Measurements from ENCODE around the gene OPN3. TPM values are rescaled to one million over a fixed set of nuclear protein-coding genes. Genes with fewer than 3 reads are reported as not detected.
A peak's percentile ranks its signal among the peaks of the same experiment; 100 is the strongest.

Gene OPN3
- total and polyA plus RNA-seq, 4 donors = 10.2 to 18.5 (median 15.1) TPM

DNA sequence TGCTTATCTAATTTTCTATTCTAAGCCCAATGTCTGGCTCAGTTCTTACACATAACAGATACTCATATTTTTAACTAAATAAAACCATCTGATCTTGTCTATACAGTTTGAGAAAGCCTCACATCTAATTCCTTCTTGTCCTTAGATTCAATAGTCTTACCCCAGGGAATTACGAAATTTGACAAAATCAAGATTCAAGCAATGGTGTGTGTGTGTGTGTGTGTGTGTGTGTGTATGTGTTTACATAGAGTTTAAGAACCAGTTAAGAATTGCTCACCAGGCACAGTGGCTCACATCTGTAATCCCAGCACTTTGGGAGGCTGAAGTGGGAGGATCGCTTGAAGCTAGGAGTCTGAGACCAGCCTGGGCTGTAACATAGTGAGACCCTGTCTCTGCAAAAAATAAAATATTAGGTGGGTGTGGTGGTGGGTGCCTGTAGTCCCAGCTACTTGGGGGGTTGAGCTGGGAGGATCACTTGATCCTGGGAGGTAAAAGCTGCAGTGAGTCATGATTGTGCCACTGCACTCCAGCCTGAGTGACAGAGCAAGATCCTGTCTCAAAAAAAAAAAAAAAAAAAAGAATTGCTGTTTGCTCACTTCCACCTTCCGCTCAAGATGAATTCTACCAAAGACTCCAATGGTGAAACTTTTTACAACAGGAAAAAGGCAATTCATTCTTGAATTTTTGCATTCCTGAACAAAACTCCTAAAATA is 18.1 kb upstream of the OPN3 start:
- WGBS, 2 donors = 83 to 91% methylated on average over 3 of the region's 3 CpGs
- ATAC-seq (ENCODE audit: insufficient read depth, low FRiP score) = no peak

DNA sequence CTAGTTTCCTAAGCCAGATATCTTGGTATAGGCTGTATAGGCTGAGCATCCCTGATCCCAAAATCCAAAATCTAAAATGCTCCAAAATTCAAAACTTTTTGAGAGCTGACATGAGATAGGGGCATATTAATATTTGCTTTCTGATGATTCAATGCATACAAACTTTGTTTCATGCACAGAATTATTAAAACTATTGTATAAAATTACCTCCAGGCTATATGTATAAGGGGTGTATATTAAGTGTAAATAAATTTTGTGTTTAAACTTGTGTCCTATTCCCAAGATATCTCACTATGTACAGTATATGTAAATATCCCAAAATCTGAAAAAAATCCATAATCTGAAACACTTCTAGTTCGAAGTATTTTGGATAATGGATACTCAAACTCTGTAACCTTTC is 14.5 kb upstream of the OPN3 start:
- no peaks in the 10 kb centered on the region for H3K9me3 ChIP-seq (ENCODE audit: control insufficient read depth in 4 of 4, insufficient read depth in 3 of 4, low read length in 3 of 4)
- TF ChIP-seq, protein P1, sequence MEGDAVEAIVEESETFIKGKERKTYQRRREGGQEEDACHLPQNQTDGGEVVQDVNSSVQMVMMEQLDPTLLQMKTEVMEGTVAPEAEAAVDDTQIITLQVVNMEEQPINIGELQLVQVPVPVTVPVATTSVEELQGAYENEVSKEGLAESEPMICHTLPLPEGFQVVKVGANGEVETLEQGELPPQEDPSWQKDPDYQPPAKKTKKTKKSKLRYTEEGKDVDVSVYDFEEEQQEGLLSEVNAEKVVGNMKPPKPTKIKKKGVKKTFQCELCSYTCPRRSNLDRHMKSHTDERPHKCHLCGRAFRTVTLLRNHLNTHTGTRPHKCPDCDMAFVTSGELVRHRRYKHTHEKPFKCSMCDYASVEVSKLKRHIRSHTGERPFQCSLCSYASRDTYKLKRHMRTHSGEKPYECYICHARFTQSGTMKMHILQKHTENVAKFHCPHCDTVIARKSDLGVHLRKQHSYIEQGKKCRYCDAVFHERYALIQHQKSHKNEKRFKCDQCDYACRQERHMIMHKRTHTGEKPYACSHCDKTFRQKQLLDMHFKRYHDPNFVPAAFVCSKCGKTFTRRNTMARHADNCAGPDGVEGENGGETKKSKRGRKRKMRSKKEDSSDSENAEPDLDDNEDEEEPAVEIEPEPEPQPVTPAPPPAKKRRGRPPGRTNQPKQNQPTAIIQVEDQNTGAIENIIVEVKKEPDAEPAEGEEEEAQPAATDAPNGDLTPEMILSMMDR (IDR thresholded peaks at IDR 0.05; ENCODE audit: control extremely low read depth, extremely low read depth) = no peak
- H3K4me3 ChIP-seq = no peak overlapping the region
- H3K9ac ChIP-seq (ENCODE audit: insufficient read depth in 1 of 2, low read length in 2 of 2) = no peak overlapping the region
- 80 to 89% methylated on average over 1 of the region's 1 CpG for WGBS, 2 donors
- H3K27ac ChIP-seq (ENCODE audit: low read depth in 1 of 2, low read length in 1 of 2) = no peak overlapping the region
- H3K27me3 ChIP-seq (ENCODE audit: control insufficient read depth in 3 of 3, insufficient read depth in 3 of 3, low read length in 2 of 3) = no peaks in the 10 kb centered on the region
- no peaks in the 10 kb centered on the region for H3K4me1 ChIP-seq (ENCODE audit: control insufficient read depth in 5 of 5, insufficient read depth in 5 of 5, low read length in 5 of 5)
- no peak for ATAC-seq (ENCODE audit: insufficient read depth, low FRiP score)
- H3K36me3 ChIP-seq (ENCODE audit: control insufficient read depth in 4 of 4, insufficient read depth in 4 of 4, low read length in 4 of 4) = no peaks in the 10 kb centered on the region
- DNase-seq = no peak

More for the DNA sequence above, 18.1 kb upstream of the OPN3 start:
- no peaks in the 10 kb centered on the region for H3K4me1 ChIP-seq (ENCODE audit: control insufficient read depth in 5 of 5, insufficient read depth in 5 of 5, low read length in 5 of 5)
- H3K36me3 ChIP-seq (ENCODE audit: control insufficient read depth in 4 of 4, insufficient read depth in 4 of 4, low read length in 4 of 4) = no peaks in the 10 kb centered on the region
- no peak overlapping the region for H3K27ac ChIP-seq (ENCODE audit: low read depth in 1 of 2, low read length in 1 of 2)
- H3K9ac ChIP-seq (ENCODE audit: insufficient read depth in 1 of 2, low read length in 2 of 2) = no peak overlapping the region
- H3K27me3 ChIP-seq (ENCODE audit: control insufficient read depth in 3 of 3, insufficient read depth in 3 of 3, low read length in 2 of 3) = no peaks in the 10 kb centered on the region
- no peak for DNase-seq
- H3K9me3 ChIP-seq (ENCODE audit: control insufficient read depth in 4 of 4, insufficient read depth in 3 of 4, low read length in 3 of 4) = no peaks in the 10 kb centered on the region
- no peak overlapping the region for H3K4me3 ChIP-seq
- TF ChIP-seq, protein P1 (IDR thresholded peaks at IDR 0.05; ENCODE audit: control extremely low read depth, extremely low read depth) = no peak

DNA sequence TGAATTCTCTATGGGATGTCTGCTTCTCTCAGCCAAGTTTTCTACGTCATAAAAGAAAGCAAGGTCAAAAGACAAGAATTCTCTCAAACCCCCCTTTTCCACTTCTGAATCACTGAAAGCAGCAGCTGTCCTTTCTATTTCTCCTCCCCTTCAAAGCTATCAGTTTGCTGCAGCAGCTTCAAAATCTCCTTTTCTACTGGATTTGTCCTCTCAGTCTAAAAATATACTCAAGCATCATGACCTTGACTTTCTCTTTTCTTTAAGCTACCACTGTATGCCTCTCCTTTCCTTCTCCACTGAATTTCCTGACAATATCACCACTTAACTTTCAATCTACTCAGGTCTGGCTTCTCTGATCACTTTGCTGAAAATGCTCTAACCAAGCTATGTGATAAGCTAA is 13.8 kb upstream of the OPN3 start:
- H3K9me3 ChIP-seq (ENCODE audit: control insufficient read depth in 4 of 4, insufficient read depth in 3 of 4, low read length in 3 of 4) = peaks cover 0 to under 1% (median 0%) of the 10 kb centered on the region in 4 donors
- H3K27me3 ChIP-seq (ENCODE audit: control insufficient read depth in 3 of 3, insufficient read depth in 3 of 3, low read length in 2 of 3) = no peaks in the 10 kb centered on the region
- 63 to 88% methylated on average over 1 of the region's 1 CpG for WGBS, 2 donors
- TF ChIP-seq, protein P1 (IDR thresholded peaks at IDR 0.05; ENCODE audit: control extremely low read depth, extremely low read depth) = no peak
- ATAC-seq (ENCODE audit: insufficient read depth, low FRiP score) (no peak), DNase-seq (peak in 2 of 3 donors; percentile 15 to 21)
- no peak overlapping the region for H3K9ac ChIP-seq (ENCODE audit: insufficient read depth in 1 of 2, low read length in 2 of 2)
- H3K27ac ChIP-seq (ENCODE audit: low read depth in 1 of 2, low read length in 1 of 2) = no peak overlapping the region
- H3K4me1 ChIP-seq (ENCODE audit: control insufficient read depth in 5 of 5, insufficient read depth in 5 of 5, low read length in 5 of 5) = no peaks in the 10 kb centered on the region
- no peaks in the 10 kb centered on the region for H3K36me3 ChIP-seq (ENCODE audit: control insufficient read depth in 4 of 4, insufficient read depth in 4 of 4, low read length in 4 of 4)
- no peak overlapping the region for H3K4me3 ChIP-seq

Measured in lung (tissue), 12 donors.